HCT116 (cell line): Measurements from ENCODE around the gene WDR33. TPM values are rescaled to one million over a fixed set of nuclear protein-coding genes. Genes with fewer than 3 reads are reported as not detected.

ENCODE experiments used
- ATAC-seq: fragments of 200-7000 bp; cut with Tn5 transposase; 2 replicates; pipeline ENCODE4 v1.9.1; 2020; ENCODE audit warnings: mild to moderate bottlenecking, moderate library complexity
- BruUV-seq: library from RNA; stranded (reverse); fragments of 400-500 nt; replicated peaks from 2 replicates; lab custom pipeline; 2021; lab: Mats Ljungman, UMichigan
- CTCF ChIA-PET: fragments of 300-600 bp; sonication (Branson Sonifier 250); formaldehyde crosslinking; loops from one replicate; lab custom pipeline; 2021; ENCODE audit warnings: antibody characterized with exemption; lab: Charles Lee
- POLR2A ChIA-PET: fragments of 300-600, 350-600 bp; sonication (Branson Sonifier 250); formaldehyde crosslinking; loops from one replicate; lab custom pipeline; 2021; ENCODE audit warnings: antibody characterized with exemption; lab: Charles Lee
- RAD21 ChIA-PET, 2 experiments: fragments of 300-600 bp; sonication (Branson Sonifier 250); formaldehyde crosslinking; loops; one replicate each; lab custom pipeline; 2023; ENCODE audit warnings: low total read pairs in 2 of 2; ENCODE audit not compliant: uncharacterized antibody in 2 of 2, unreplicated experiment in 2 of 2, low non-redundant PET in 1 of 2; lab: Charles Lee
- DNase-seq: peaks from one replicate; pipeline ENCODE4 v3.0.0-alpha.2; 2010; ENCODE audit warnings: low read depth, low spot score
- H2AFZ ChIP-seq: fragments of 200-600 bp; shearing (Covaris generic), sonication (generic); 2 replicates; pipeline ENCODE4 v1.6.1; 2017; ENCODE audit warnings: low read depth, mixed run types, mixed read lengths, antibody characterized with exemption, low read length; ENCODE audit not compliant: poor library complexity, severe bottlenecking
- H3K27ac ChIP-seq: 2 replicates; pipeline ENCODE4 v1.5.1; 2012; ENCODE audit warnings: low read depth, low read length
- H3K27me3 ChIP-seq: fragments of 200-600 bp; sonication (generic); 2 replicates; pipeline ENCODE4 v1.6.1; 2016; ENCODE audit warnings: mixed run types, low read length, mixed read lengths; ENCODE audit not compliant: insufficient read depth
- H3K36me3 ChIP-seq, 2 experiments: fragments of 200-500 bp in 1 of 2; fragments of 200-600 bp in 1 of 2; sonication (Bioruptor generic) in 1 of 2; sonication (generic) in 1 of 2; 2 replicates each; pipeline versions ENCODE4 v1.5.1 to v1.6.1; 2014 to 2016; ENCODE audit warnings: low read length in 2 of 2, inconsistent platforms in 1 of 2, mixed read lengths in 1 of 2, mixed run types in 1 of 2; ENCODE audit not compliant: insufficient read depth in 2 of 2, control insufficient read depth in 1 of 2
- H3K4me1 ChIP-seq, 2 experiments: fragments of 200-600 bp in 1 of 2; sonication (generic) in 1 of 2; 2 replicates each; pipeline versions ENCODE4 v1.5.1 to v1.6.1; 2012 to 2017; ENCODE audit warnings: low read length in 2 of 2, inconsistent platforms in 1 of 2, mild to moderate bottlenecking in 1 of 2, mixed read lengths in 1 of 2, mixed run types in 1 of 2, moderate library complexity in 1 of 2; ENCODE audit not compliant: insufficient read depth in 2 of 2, control insufficient read depth in 1 of 2
- H3K4me2 ChIP-seq: fragments of 200-600 bp; sonication (generic); 2 replicates; pipeline ENCODE4 v1.6.1; 2017; ENCODE audit warnings: mixed run types, low read length, mixed read lengths
- H3K4me3 ChIP-seq, 2 experiments: fragments of 200-600 bp in 1 of 2; sonication (generic) in 1 of 2; replicated peaks in 1 of 2; 2 replicates each; pipeline ENCODE4 v1.5.1; 2011 to 2016; ENCODE audit warnings: low read length in 2 of 2, control low read depth in 1 of 2, low read depth in 1 of 2, mild to moderate bottlenecking in 1 of 2, mixed read lengths in 1 of 2, mixed run types in 1 of 2
- H3K79me2 ChIP-seq: fragments of 200-600 bp; sonication (generic); 2 replicates; pipeline ENCODE4 v1.6.1; 2017; ENCODE audit warnings: mild to moderate bottlenecking, mixed run types, low read length, moderate library complexity, mixed read lengths; ENCODE audit not compliant: insufficient read depth
- H3K9ac ChIP-seq: fragments of 200-600 bp; sonication (generic); 2 replicates; pipeline ENCODE4 v1.6.1; 2016; ENCODE audit warnings: low read length, mixed read lengths
- H3K9me2 ChIP-seq: fragments of 200-600 bp; sonication (generic), shearing (Covaris generic); 2 replicates; pipeline ENCODE4 v1.6.1; 2017; ENCODE audit warnings: mixed run types, mild to moderate bottlenecking, moderate library complexity; ENCODE audit not compliant: insufficient read depth
- H3K9me3 ChIP-seq, 2 experiments: fragments of 200-500 bp in 1 of 2; fragments of 200-600 bp in 1 of 2; sonication (Bioruptor generic) in 1 of 2; sonication (generic) in 1 of 2; 2 replicates each; pipeline ENCODE4 v1.6.1; 2014 to 2017; ENCODE audit warnings: low read length in 2 of 2, mixed read lengths in 2 of 2, inconsistent platforms in 1 of 2, low read depth in 1 of 2, mild to moderate bottlenecking in 1 of 2, mixed run types in 1 of 2, moderate library complexity in 1 of 2; ENCODE audit not compliant: control insufficient read depth in 1 of 2, insufficient read depth in 1 of 2
- H4K20me1 ChIP-seq: fragments of 200-600 bp; sonication (generic), shearing (Covaris generic); 2 replicates; pipeline ENCODE4 v1.6.1; 2017; ENCODE audit warnings: mixed run types, mild to moderate bottlenecking, moderate library complexity; ENCODE audit not compliant: insufficient read depth
- CTCF ChIP-seq, 3 experiments: fragments of 200-600 bp in 1 of 3; sonication (generic) in 1 of 3; IDR thresholded peaks in 2 of 3; conservative IDR thresholded peaks in 1 of 3; 2 replicates each; pipeline ENCODE4 v1.5.1; 2012 to 2017; ENCODE audit warnings: low read depth in 2 of 3, low read length in 2 of 3, antibody characterized with exemption in 1 of 3, borderline replicate concordance in 1 of 3, control low read depth in 1 of 3, mild to moderate bottlenecking in 1 of 3, mixed read lengths in 1 of 3, mixed run types in 1 of 3, moderate library complexity in 1 of 3; ENCODE audit not compliant: insufficient read depth in 1 of 3
- EGR1 ChIP-seq: IDR thresholded peaks from 2 replicates; pipeline ENCODE4 v1.6.1; 2012; ENCODE audit warnings: low read depth
- JUND ChIP-seq: IDR thresholded peaks from 2 replicates; pipeline ENCODE4 v1.6.1; 2012
- RAD21 ChIP-seq: IDR thresholded peaks from 2 replicates; pipeline ENCODE4 v1.6.1; 2012; ENCODE audit warnings: low read depth, mild to moderate bottlenecking
- SP1 ChIP-seq: IDR thresholded peaks from 2 replicates; pipeline ENCODE4 v1.6.1; 2012; ENCODE audit warnings: low read depth
- YY1 ChIP-seq: IDR thresholded peaks from 2 replicates; pipeline ENCODE4 v1.6.1; 2011; ENCODE audit warnings: low read length, low read depth, moderate library complexity, mild to moderate bottlenecking; ENCODE audit not compliant: insufficient replicate concordance; ENCODE audit errors: extremely low read depth
- intact Hi-C: fragments of 100-400 bp; cut with micrococcal nuclease; formaldehyde crosslinking; loops from 2 replicates; pipeline ENCODE4 v1.10.0; 2022
- total RNA-seq: library from RNA; stranded (reverse); gene quantifications from one replicate; pipeline ENCODE4 v1.2.1, GENCODE V29; 2021; ENCODE audit not compliant: unreplicated experiment
- TF ChIP-seq, protein P1 (sequence below): IDR thresholded peaks from 2 replicates; pipeline ENCODE4 v1.6.1; 2012; ENCODE audit warnings: low read depth

The WDR33 gene
- total RNA-seq, 1 experiment from 2014 or later: 52.5 TPM

- Histone ChIP-seq H3K4me1 (no peaks in the 10 kb centered on the region), H3K79me2 (peaks cover 69% of the 10 kb centered on the region), H3K9me2 (no peaks in the 10 kb centered on the region), H3K4me2 (no peak overlapping the region), H3K9ac (no peak overlapping the region), H3K36me3 (peaks cover 0 to 3% of the 10 kb centered on the region in 2 experiments; a peak in 2 of 4 replicates), H3K9me3 (no peaks in the 10 kb centered on the region), H3K27me3 (no peaks in the 10 kb centered on the region), H3K27ac (no peak overlapping the region), H4K20me1 (peaks cover 13% of the 10 kb centered on the region), H3K4me3 (no peak overlapping the region), H2AFZ (no peak overlapping the region)
- TF ChIP-seq JUND (no peak), SP1 (no peak), RAD21 (no peak)
- intact Hi-C loops: no loop called here
- ChIA-PET CTCF (no interaction called here), POLR2A (no interaction called here), RAD21 (no interaction called here)
- BruUV-seq: no TSS peak
- ATAC-seq (no peak), DNase-seq (no peak)
These were observed 25.9 kb downstream of the WDR33 start for GRCh38 chr2:127784965-127785518.

GRCh38 chr2:127783101-127783500, 27.9 kb downstream of the WDR33 start:
- DNase-seq (no peak), ATAC-seq (no peak)
- peaks cover 16% of the 10 kb centered on the region for H4K20me1 ChIP-seq
- H3K4me1 ChIP-seq: no peaks in the 10 kb centered on the region
- H3K27me3 ChIP-seq: no peaks in the 10 kb centered on the region
- H3K79me2 ChIP-seq: peaks cover 83% of the 10 kb centered on the region
- H3K9me3 ChIP-seq: no peaks in the 10 kb centered on the region
- H3K9me2 ChIP-seq: no peaks in the 10 kb centered on the region
- H2AFZ ChIP-seq: no peak overlapping the region
- RAD21 ChIA-PET: no interaction called here
- H3K4me2 ChIP-seq: no peak overlapping the region
- H3K4me3 ChIP-seq: no peak overlapping the region
- H3K36me3 ChIP-seq: peaks cover 0 to 3% of the 10 kb centered on the region in 2 experiments; a peak in 2 of 4 replicates
- CTCF ChIA-PET: no interaction called here
- H3K9ac ChIP-seq: no peak overlapping the region
- TF ChIP-seq RAD21: no peak
- no peak for TF ChIP-seq YY1
- no peak for TF ChIP-seq SP1
- no peak for TF ChIP-seq CTCF (IDR thresholded peaks at IDR 0.05 in 2 of 3, conservative IDR thresholded peaks at IDR 0.05 in 1 of 3; ENCODE audit: borderline replicate concordance in 1 of 3, insufficient read depth in 1 of 3, low read depth in 2 of 3, low read length in 2 of 3)
- no peak for TF ChIP-seq EGR1
- TF ChIP-seq, protein P1, sequence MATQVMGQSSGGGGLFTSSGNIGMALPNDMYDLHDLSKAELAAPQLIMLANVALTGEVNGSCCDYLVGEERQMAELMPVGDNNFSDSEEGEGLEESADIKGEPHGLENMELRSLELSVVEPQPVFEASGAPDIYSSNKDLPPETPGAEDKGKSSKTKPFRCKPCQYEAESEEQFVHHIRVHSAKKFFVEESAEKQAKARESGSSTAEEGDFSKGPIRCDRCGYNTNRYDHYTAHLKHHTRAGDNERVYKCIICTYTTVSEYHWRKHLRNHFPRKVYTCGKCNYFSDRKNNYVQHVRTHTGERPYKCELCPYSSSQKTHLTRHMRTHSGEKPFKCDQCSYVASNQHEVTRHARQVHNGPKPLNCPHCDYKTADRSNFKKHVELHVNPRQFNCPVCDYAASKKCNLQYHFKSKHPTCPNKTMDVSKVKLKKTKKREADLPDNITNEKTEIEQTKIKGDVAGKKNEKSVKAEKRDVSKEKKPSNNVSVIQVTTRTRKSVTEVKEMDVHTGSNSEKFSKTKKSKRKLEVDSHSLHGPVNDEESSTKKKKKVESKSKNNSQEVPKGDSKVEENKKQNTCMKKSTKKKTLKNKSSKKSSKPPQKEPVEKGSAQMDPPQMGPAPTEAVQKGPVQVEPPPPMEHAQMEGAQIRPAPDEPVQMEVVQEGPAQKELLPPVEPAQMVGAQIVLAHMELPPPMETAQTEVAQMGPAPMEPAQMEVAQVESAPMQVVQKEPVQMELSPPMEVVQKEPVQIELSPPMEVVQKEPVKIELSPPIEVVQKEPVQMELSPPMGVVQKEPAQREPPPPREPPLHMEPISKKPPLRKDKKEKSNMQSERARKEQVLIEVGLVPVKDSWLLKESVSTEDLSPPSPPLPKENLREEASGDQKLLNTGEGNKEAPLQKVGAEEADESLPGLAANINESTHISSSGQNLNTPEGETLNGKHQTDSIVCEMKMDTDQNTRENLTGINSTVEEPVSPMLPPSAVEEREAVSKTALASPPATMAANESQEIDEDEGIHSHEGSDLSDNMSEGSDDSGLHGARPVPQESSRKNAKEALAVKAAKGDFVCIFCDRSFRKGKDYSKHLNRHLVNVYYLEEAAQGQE: no peak
- intact Hi-C loops: no loop called here
- H3K27ac ChIP-seq: no peak overlapping the region
- no TSS peak for BruUV-seq
- POLR2A ChIA-PET: no interaction called here
